Neural cell (in vitro differentiated cells): Measurements from ENCODE around the gene MYL6B. TPM values are rescaled to one million over a fixed set of nuclear protein-coding genes. Genes with fewer than 3 reads are reported as not detected.

Experiments
- H2AFZ ChIP-seq: fragments of 200-600, 300-800 bp; sonication (generic), shearing (Covaris generic); 2 replicates; pipeline ENCODE4 v1.6.0; 2014; ENCODE audit warnings: low read depth, mild to moderate bottlenecking, antibody characterized with exemption, low read length, moderate library complexity
- H3F3A ChIP-seq: fragments of 200-600 bp; shearing (Covaris generic); 2 replicates; pipeline ENCODE4 v1.6.1; 2016; ENCODE audit warnings: mild to moderate bottlenecking, moderate library complexity, mixed read lengths, antibody characterized with exemption, low read length; ENCODE audit not compliant: insufficient read depth, poor library complexity, severe bottlenecking
- H3K27ac ChIP-seq: fragments of 200-600, 300-800 bp; sonication (generic), shearing (Covaris generic); 2 replicates; pipeline ENCODE4 v1.5.1; 2014; ENCODE audit warnings: mild to moderate bottlenecking, low read length, moderate library complexity
- H3K27me3 ChIP-seq: fragments of 300-800, 200-600 bp; sonication (generic), shearing (Covaris generic); 2 replicates; pipeline ENCODE4 v1.6.0; 2014; ENCODE audit warnings: mild to moderate bottlenecking, low read depth, low read length, moderate library complexity; ENCODE audit not compliant: insufficient read depth
- H3K36me3 ChIP-seq: fragments of 300-800, 200-600 bp; sonication (generic), shearing (Covaris generic); 2 replicates; pipeline ENCODE4 v1.5.1; 2014; ENCODE audit warnings: mild to moderate bottlenecking, antibody characterized with exemption, low read length, moderate library complexity; ENCODE audit not compliant: insufficient read depth
- H3K4me2 ChIP-seq: fragments of 300-800, 200-600 bp; sonication (generic), shearing (Covaris generic); 2 replicates; pipeline ENCODE4 v1.6.0; 2014; ENCODE audit warnings: mild to moderate bottlenecking, low read length
- H3K4me3 ChIP-seq: fragments of 300-800, 200-600 bp; sonication (generic), shearing (Covaris generic); 2 replicates; pipeline ENCODE4 v1.5.1; 2014; ENCODE audit warnings: mild to moderate bottlenecking, low read length, moderate library complexity
- H3K79me2 ChIP-seq: fragments of 200-600 bp; shearing (Covaris generic); replicated peaks from 2 replicates; pipeline ENCODE4 v1.6.0; 2014; ENCODE audit warnings: mild to moderate bottlenecking, low read length, moderate library complexity; ENCODE audit not compliant: insufficient read depth
- H3K9ac ChIP-seq: fragments of 300-800, 200-600 bp; sonication (generic), shearing (Covaris generic); 2 replicates; pipeline ENCODE4 v1.6.1; 2016; ENCODE audit warnings: mild to moderate bottlenecking, low read length, mixed read lengths
- H3K9me2 ChIP-seq: fragments of 200-600 bp; shearing (Covaris generic); 2 replicates; pipeline ENCODE4 v1.6.1; 2016; ENCODE audit warnings: mild to moderate bottlenecking, low read length, mixed read lengths; ENCODE audit not compliant: insufficient read depth
- H3K9me3 ChIP-seq: fragments of 200-600, 300-800 bp; sonication (generic), shearing (Covaris generic); 2 replicates; pipeline ENCODE4 v1.6.1; 2016; ENCODE audit warnings: mild to moderate bottlenecking, mixed run types, low read length, moderate library complexity, mixed read lengths
- H4K20me1 ChIP-seq: fragments of 200-600 bp; shearing (Covaris generic); 2 replicates; pipeline ENCODE4 v1.6.1; 2016; ENCODE audit warnings: mild to moderate bottlenecking, mixed run types; ENCODE audit not compliant: insufficient read depth
- CTCF ChIP-seq: fragments of 450-650 bp; IDR thresholded peaks from 2 replicates; pipeline ENCODE4 v1.5.1; 2014; ENCODE audit warnings: antibody characterized with exemption, mild to moderate bottlenecking, moderate library complexity; ENCODE audit not compliant: poor library complexity, severe bottlenecking
- EP300 ChIP-seq: fragments of 450-650 bp; conservative IDR thresholded peaks from 2 replicates; pipeline ENCODE4 v1.6.1; 2014; ENCODE audit warnings: antibody characterized with exemption, mild to moderate bottlenecking, moderate library complexity; ENCODE audit not compliant: poor library complexity, severe bottlenecking
- EZH2 ChIP-seq: fragments of 200-600, 300-800 bp; shearing (Covaris generic), sonication (generic); IDR thresholded peaks from 2 replicates; pipeline ENCODE4 v1.6.1; 2014; ENCODE audit warnings: antibody characterized with exemption, low read length, borderline replicate concordance, mild to moderate bottlenecking; ENCODE audit not compliant: insufficient read depth, poor library complexity, severe bottlenecking
- MXI1 ChIP-seq: fragments of 450-650 bp; conservative IDR thresholded peaks from 2 replicates; pipeline ENCODE4 v1.6.1; 2014; ENCODE audit warnings: antibody characterized with exemption, mild to moderate bottlenecking; ENCODE audit not compliant: poor library complexity, severe bottlenecking
- POLR2AphosphoS5 ChIP-seq: IDR thresholded peaks from 2 replicates; pipeline ENCODE4 v1.6.1; 2012
- RAD21 ChIP-seq: fragments of 450-650 bp; conservative IDR thresholded peaks from 2 replicates; pipeline ENCODE4 v1.6.1; 2014; ENCODE audit warnings: antibody characterized with exemption, mild to moderate bottlenecking, moderate library complexity
- SMC3 ChIP-seq: fragments of 450-650 bp; conservative IDR thresholded peaks from 2 replicates; pipeline ENCODE4 v1.6.1; 2014; ENCODE audit warnings: antibody characterized with exemption, mild to moderate bottlenecking, moderate library complexity; ENCODE audit not compliant: poor library complexity
- TAF1 ChIP-seq: IDR thresholded peaks from 2 replicates; pipeline ENCODE4 v1.6.1; 2012; ENCODE audit warnings: low read depth
- polyA plus RNA-seq: library from polyadenylated mRNA; depleted of rRNA; stranded (reverse); fragments of >200 nt; gene quantifications from 2 replicates; pipeline ENCODE4 v1.2.3, GENCODE V29; 2014
- TF ChIP-seq, protein P1 (sequence below): IDR thresholded peaks from 2 replicates; pipeline ENCODE4 v1.6.1; 2012; ENCODE audit warnings: borderline replicate concordance

The MYL6B gene
- polyA plus RNA-seq, 1 donor from 2014 or later: 376 TPM

GRCh38 chr12:56172839-56173238 is 20.5 kb downstream of the MYL6B start:
- H3K4me3 ChIP-seq: no peak overlapping the region
- no peaks in the 10 kb centered on the region for H3F3A ChIP-seq
- H4K20me1 ChIP-seq: no peaks in the 10 kb centered on the region
- no peak overlapping the region for H2AFZ ChIP-seq
- TF ChIP-seq CTCF: no peak
- no peak for TF ChIP-seq MXI1
- TF ChIP-seq RAD21: no peak
- no peak for TF ChIP-seq SMC3
- no peak for TF ChIP-seq POLR2AphosphoS5
- no peak for TF ChIP-seq EP300
- TF ChIP-seq, protein P1, sequence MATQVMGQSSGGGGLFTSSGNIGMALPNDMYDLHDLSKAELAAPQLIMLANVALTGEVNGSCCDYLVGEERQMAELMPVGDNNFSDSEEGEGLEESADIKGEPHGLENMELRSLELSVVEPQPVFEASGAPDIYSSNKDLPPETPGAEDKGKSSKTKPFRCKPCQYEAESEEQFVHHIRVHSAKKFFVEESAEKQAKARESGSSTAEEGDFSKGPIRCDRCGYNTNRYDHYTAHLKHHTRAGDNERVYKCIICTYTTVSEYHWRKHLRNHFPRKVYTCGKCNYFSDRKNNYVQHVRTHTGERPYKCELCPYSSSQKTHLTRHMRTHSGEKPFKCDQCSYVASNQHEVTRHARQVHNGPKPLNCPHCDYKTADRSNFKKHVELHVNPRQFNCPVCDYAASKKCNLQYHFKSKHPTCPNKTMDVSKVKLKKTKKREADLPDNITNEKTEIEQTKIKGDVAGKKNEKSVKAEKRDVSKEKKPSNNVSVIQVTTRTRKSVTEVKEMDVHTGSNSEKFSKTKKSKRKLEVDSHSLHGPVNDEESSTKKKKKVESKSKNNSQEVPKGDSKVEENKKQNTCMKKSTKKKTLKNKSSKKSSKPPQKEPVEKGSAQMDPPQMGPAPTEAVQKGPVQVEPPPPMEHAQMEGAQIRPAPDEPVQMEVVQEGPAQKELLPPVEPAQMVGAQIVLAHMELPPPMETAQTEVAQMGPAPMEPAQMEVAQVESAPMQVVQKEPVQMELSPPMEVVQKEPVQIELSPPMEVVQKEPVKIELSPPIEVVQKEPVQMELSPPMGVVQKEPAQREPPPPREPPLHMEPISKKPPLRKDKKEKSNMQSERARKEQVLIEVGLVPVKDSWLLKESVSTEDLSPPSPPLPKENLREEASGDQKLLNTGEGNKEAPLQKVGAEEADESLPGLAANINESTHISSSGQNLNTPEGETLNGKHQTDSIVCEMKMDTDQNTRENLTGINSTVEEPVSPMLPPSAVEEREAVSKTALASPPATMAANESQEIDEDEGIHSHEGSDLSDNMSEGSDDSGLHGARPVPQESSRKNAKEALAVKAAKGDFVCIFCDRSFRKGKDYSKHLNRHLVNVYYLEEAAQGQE: no peak
- no peak for TF ChIP-seq TAF1
- TF ChIP-seq EZH2: no peak
- H3K27ac ChIP-seq: no peak overlapping the region
- no peaks in the 10 kb centered on the region for H3K9me2 ChIP-seq
- H3K36me3 ChIP-seq: no peaks in the 10 kb centered on the region
- no peak overlapping the region for H3K9ac ChIP-seq
- H3K27me3 ChIP-seq: no peaks in the 10 kb centered on the region
- H3K9me3 ChIP-seq: no peaks in the 10 kb centered on the region
- no peaks in the 10 kb centered on the region for H3K79me2 ChIP-seq
- no peak overlapping the region for H3K4me2 ChIP-seq

DNA sequence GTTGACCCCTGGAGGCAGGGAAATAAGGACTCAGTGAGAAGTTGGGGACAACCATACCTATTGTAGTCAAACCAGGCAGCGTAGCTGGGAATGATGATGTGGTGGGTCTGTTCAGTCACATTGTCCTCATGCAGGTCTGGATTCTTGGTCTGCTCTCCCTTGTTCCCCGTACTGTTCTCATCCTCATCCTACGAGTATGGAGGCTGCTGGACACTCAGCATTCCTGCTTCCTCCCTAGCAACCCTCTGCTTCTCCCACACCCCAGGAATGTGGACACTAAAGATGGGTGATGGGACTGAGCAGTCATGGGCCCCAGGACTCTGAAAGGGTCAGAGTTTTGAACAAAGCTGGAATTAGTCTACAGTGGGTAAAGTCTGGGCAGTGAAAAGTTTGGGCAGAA is 26.0 kb downstream of the MYL6B start:
- Histone ChIP-seq H3K79me2 (no peaks in the 10 kb centered on the region), H3F3A (no peaks in the 10 kb centered on the region), H3K9me3 (no peaks in the 10 kb centered on the region), H3K9ac (no peak overlapping the region), H3K9me2 (no peaks in the 10 kb centered on the region), H3K4me3 (no peak overlapping the region), H3K27ac (no peak overlapping the region), H2AFZ (no peak overlapping the region), H3K27me3 (no peaks in the 10 kb centered on the region), H3K36me3 (peaks cover 15% of the 10 kb centered on the region), H3K4me2 (no peak overlapping the region), H4K20me1 (no peaks in the 10 kb centered on the region)
- TF ChIP-seq CTCF: no peak
- TF ChIP-seq MXI1: no peak
- TF ChIP-seq EZH2: no peak
- no peak for TF ChIP-seq SMC3
- no peak for TF ChIP-seq EP300
- no peak for TF ChIP-seq TAF1
- TF ChIP-seq POLR2AphosphoS5: no peak
- no peak for TF ChIP-seq RAD21
- TF ChIP-seq, protein P1: no peak
